Thyroid gland (tissue), 4 donors: Measurements from ENCODE around the gene ATAD2B. TPM values are rescaled to one million over a fixed set of nuclear protein-coding genes. Genes with fewer than 3 reads are reported as not detected.
A peak's percentile ranks its signal among the peaks of the same experiment; 100 is the strongest.

Experiments used
- DNase-seq, 2 donors: peaks; one replicate each; pipeline ENCODE4 v3.0.0-alpha.2; 2019
- H3K27ac ChIP-seq, 3 donors: fragments of 200-600 bp; sonication (generic); 1 replicate in 2 of 3; 2 replicates in 1 of 3; pipeline ENCODE4 v1.5.1; 2016 to 2019; ENCODE audit warnings: mild to moderate bottlenecking in 1 of 3, moderate library complexity in 1 of 3
- H3K27me3 ChIP-seq: fragments of 200-600 bp; sonication (generic); one replicate; pipeline ENCODE4 v1.5.1; 2019
- H3K36me3 ChIP-seq, 2 donors: fragments of 200-600 bp; sonication (generic); one replicate each; pipeline ENCODE4 v1.5.1; 2016 to 2019
- H3K4me1 ChIP-seq, 2 donors: fragments of 200-600 bp; sonication (generic); one replicate each; pipeline ENCODE4 v1.5.1; 2017 to 2019
- H3K4me3 ChIP-seq, 3 donors: fragments of 200-600 bp; sonication (generic); replicated peaks in 1 of 3; 1 replicate in 2 of 3; 2 replicates in 1 of 3; pipeline ENCODE4 v1.5.1; 2016; ENCODE audit warnings: mild to moderate bottlenecking in 1 of 3
- H3K9me3 ChIP-seq: fragments of 200-600 bp; sonication (generic); one replicate; pipeline ENCODE4 v1.5.1; 2017
- CTCF ChIP-seq, 6 experiments: fragments of 200-600 bp in 3 of 6; fragments of 450-650 bp in 3 of 6; sonication (generic) in 3 of 6; IDR thresholded peaks; one replicate each; pipeline ENCODE4 v1.5.1; 2016 to 2019; ENCODE audit warnings: antibody characterized with exemption in 6 of 6, mild to moderate bottlenecking in 2 of 6, inconsistent platforms in 1 of 6, moderate library complexity in 1 of 6
- POLR2A ChIP-seq, 2 donors: fragments of 450-650 bp; IDR thresholded peaks; one replicate each; pipeline ENCODE4 v1.6.1; 2017; ENCODE audit warnings: antibody characterized with exemption in 2 of 2, mild to moderate bottlenecking in 2 of 2, moderate library complexity in 1 of 2
- WGBS, 2 donors: methylation state at CpG; one replicate each; pipeline ENCODE4 v1.1.5; 2017; 5-methylcytosine and 5-hydroxymethylcytosine counted together
- intact Hi-C: fragments of 100-400 bp; cut with DNase I; formaldehyde crosslinking; loops from one replicate; pipeline ENCODE4 v1.15.1; 2023
- total RNA-seq, 4 donors: library from RNA; depleted of rRNA; stranded (reverse); fragments of >200 nt; gene quantifications; one replicate each; pipeline ENCODE4 v1.2.3, GENCODE V29; 2016

ATAD2B gene
- total RNA-seq, 4 donors from 2014 or later = 32.8 to 49.3 (median 37.3) TPM

GRCh38 chr2:23940718-23941620 lies 14.0 kb upstream of the ATAD2B start:
- peak; percentile 42 to 51 for DNase-seq
- H3K27me3 ChIP-seq = no peaks in the 10 kb centered on the region
- H3K27ac ChIP-seq = peak overlapping the region; percentile 61 to 91 (median 91)
- H3K4me1 ChIP-seq = peaks cover 7 to 13% of the 10 kb centered on the region in 2 donors
- 1 to 3% methylated on average over 19 to 25 of the region's 46 CpGs for WGBS, 2 donors
- intact Hi-C loops = no loop called here
- TF ChIP-seq CTCF (IDR thresholded peaks at IDR 0.05) (no peak), POLR2A (IDR thresholded peaks at IDR 0.05) (no peak)
- peak overlapping the region; percentile 55 to 74 (median 58) for H3K4me3 ChIP-seq
- no peaks in the 10 kb centered on the region for H3K36me3 ChIP-seq
- no peaks in the 10 kb centered on the region for H3K9me3 ChIP-seq

- Histone ChIP-seq H3K27me3 (no peaks in the 10 kb centered on the region), H3K4me1 (peaks cover 7 to 13% of the 10 kb centered on the region in 2 donors), H3K9me3 (no peaks in the 10 kb centered on the region), H3K27ac (peak within 1 kb of the TSS; percentile 61 to 91 (median 91)), H3K36me3 (no peaks in the 10 kb centered on the region), H3K4me3 (peak within 1 kb of the TSS; percentile 55 to 74 (median 58))
- peak; percentile 76 to 78 for DNase-seq
- WGBS, 2 donors = 1 to 2% methylated on average over 27 to 28 of the region's 77 CpGs
- TF ChIP-seq CTCF (IDR thresholded peaks at IDR 0.05) (no peak), POLR2A (IDR thresholded peaks at IDR 0.05) (peak; percentile 29 to 86)
- intact Hi-C loops = loop anchor here (10.0 kb wide), 1 partner anchor 135 kb away; the partner anchor contains the start of gene SF3B6
Measured at GRCh38 chr2:23939987-23940717, 13.2 kb upstream of the ATAD2B start, which contains the start of gene UBXN2A. Gene UBXN2A, plus strand, starts transcription at chr2:23940463. Its CDS starts 17,852 bp downstream, at chr2:23958315.

GRCh38 chr2:23934259-23934658 lies 7.3 kb upstream of the ATAD2B start:
- H3K27me3 ChIP-seq = no peaks in the 10 kb centered on the region
- no peaks in the 10 kb centered on the region for H3K9me3 ChIP-seq
- intact Hi-C loops = loop anchor here (10.0 kb wide), 1 partner anchor 141 kb away; the partner anchor contains the start of gene SF3B6
- no peak overlapping the region for H3K4me3 ChIP-seq
- no peak for DNase-seq
- no peaks in the 10 kb centered on the region for H3K36me3 ChIP-seq
- TF ChIP-seq CTCF (IDR thresholded peaks at IDR 0.05) (no peak), POLR2A (IDR thresholded peaks at IDR 0.05) (no peak)
- no peak overlapping the region for H3K27ac ChIP-seq
- H3K4me1 ChIP-seq = no peaks in the 10 kb centered on the region
- 71 to 80% methylated on average over 1 of the region's 1 CpG for WGBS, 2 donors

- Histone ChIP-seq H3K9me3 (no peaks in the 10 kb centered on the region), H3K27ac (peak overlapping the region; percentile 93 to 98 (median 97)), H3K27me3 (no peaks in the 10 kb centered on the region), H3K4me3 (peak overlapping the region; percentile 79 to 91 (median 88)), H3K4me1 (peaks cover 15 to 27% of the 10 kb centered on the region in 2 donors), H3K36me3 (no peaks in the 10 kb centered on the region)
- TF ChIP-seq CTCF (IDR thresholded peaks at IDR 0.05) (no peak), POLR2A (IDR thresholded peaks at IDR 0.05) (no peak)
- peak; percentile 48 for DNase-seq
- intact Hi-C loops = no loop called here
- WGBS, 2 donors = 1% methylated on average over 8 of the region's 39 CpGs; no CpG with 5 or more reads in 1 of the 2 donors
Measured at GRCh38 chr2:23926290-23926749, 603 bp downstream of the ATAD2B start.
